GM11168 (cell line): ENCODE results near the gene UBE2I.

Experiments used
- in situ Hi-C: fragments of 300-500 bp; cut with MboI; formaldehyde crosslinking; loops from one replicate; pipeline ENCODE4 v1.12.0; 2022; ENCODE audit warnings: low sequenced_read_pairs; ENCODE audit not compliant: unreplicated experiment

UBE2I gene

GRCh38 chr16:1277151-1277598, 32.3 kb upstream of the UBE2I start:
- in situ Hi-C loops: no loop called here

- in situ Hi-C loops: no loop called here
Measured at GRCh38 chr16:1277617-1278282, 31.7 kb upstream of the UBE2I start.

GRCh38 chr16:1278477-1278876, 31.0 kb upstream of the UBE2I start:
- in situ Hi-C loops: no loop called here

GRCh38 chr16:1279081-1279944, 30.1 kb upstream of the UBE2I start:
- in situ Hi-C loops: no loop called here

GRCh38 chr16:1279945-1280589, 29.4 kb upstream of the UBE2I start:
- in situ Hi-C loops: no loop called here

GRCh38 chr16:1280783-1281182, 28.7 kb upstream of the UBE2I start:
- in situ Hi-C loops: no loop called here

- in situ Hi-C loops: no loop called here
Measured at GRCh38 chr16:1281517-1281916, 27.9 kb upstream of the UBE2I start.

- in situ Hi-C loops: no loop called here
Measured at GRCh38 chr16:1282324-1282973, 27.0 kb upstream of the UBE2I start.

GRCh38 chr16:1283296-1283695, 26.1 kb upstream of the UBE2I start:
- in situ Hi-C loops: no loop called here

- in situ Hi-C loops: no loop called here
Measured at GRCh38 chr16:1283996-1284616, 25.3 kb upstream of the UBE2I start.

GRCh38 chr16:1285669-1286512, 23.5 kb upstream of the UBE2I start:
- in situ Hi-C loops: no loop called here

GRCh38 chr16:1286513-1287094, 22.8 kb upstream of the UBE2I start:
- in situ Hi-C loops: no loop called here

GRCh38 chr16:1287982-1288670, 21.3 kb upstream of the UBE2I start:
- in situ Hi-C loops: no loop called here

GRCh38 chr16:1288813-1289476, 20.5 kb upstream of the UBE2I start:
- in situ Hi-C loops: no loop called here

GRCh38 chr16:1289477-1289866, 20.0 kb upstream of the UBE2I start:
- in situ Hi-C loops: no loop called here

GRCh38 chr16:1290063-1290501, 19.4 kb upstream of the UBE2I start:
- in situ Hi-C loops: no loop called here

GRCh38 chr16:1290860-1291575, 18.4 kb upstream of the UBE2I start:
- in situ Hi-C loops: no loop called here
